Measurements from ENCODE around the gene TMEM109.

DNA sequence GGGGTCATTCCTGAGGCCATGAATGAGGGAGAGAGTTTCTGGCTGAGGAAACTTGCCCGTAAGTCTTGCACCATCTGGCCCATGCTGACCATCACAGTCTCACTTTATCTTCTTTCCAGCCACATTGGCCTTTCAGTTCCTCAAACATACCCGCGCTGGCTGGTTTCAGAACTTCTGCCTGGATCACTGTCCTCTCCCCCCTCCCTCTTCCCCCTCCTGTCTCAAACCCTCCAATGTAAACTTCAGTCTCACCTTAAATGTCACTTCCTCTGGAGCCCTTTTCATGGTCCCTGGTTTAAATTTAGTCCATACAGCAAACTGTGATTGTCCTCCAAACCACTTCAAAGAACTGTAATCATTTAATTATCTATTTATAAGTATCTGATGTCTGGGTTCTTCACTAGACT lies 3.7 kb upstream of the TMEM109 start:
- TF ChIP-seq EZH2 (IDR thresholded peaks at IDR 0.05; ENCODE audit: insufficient read depth, poor library complexity, severe bottlenecking): no peak
- no peak for TF ChIP-seq EZH2phosphoT487 (IDR thresholded peaks at IDR 0.05; ENCODE audit: insufficient read depth, low read depth)

Data from GM23248 (cell line).